Breast epithelium (tissue), 4 donors: ENCODE results near the gene SLC25A21. TPM values are rescaled to one million over a fixed set of nuclear protein-coding genes. Genes with fewer than 3 reads are reported as not detected.
"Not testable (repeated sequence)": the region's sequence is repeated elsewhere in the genome, so short reads cannot be mapped to it uniquely, and the experiment has no call there.

Source experiments
- DNase-seq, 2 donors: peaks; one replicate each; pipeline ENCODE4 v3.0.0-alpha.2; 2019; ENCODE audit warnings: low spot score in 2 of 2
- H3K27ac ChIP-seq, 2 donors: fragments of 200-600 bp; sonication (generic) in 1 of 2; one replicate each; pipeline ENCODE4 v1.5.1; 2016 to 2019; ENCODE audit warnings: mild to moderate bottlenecking in 1 of 2
- H3K27me3 ChIP-seq, 2 donors: fragments of 200-600 bp; sonication (generic) in 1 of 2; one replicate each; pipeline versions ENCODE4 v1.5.1 to v1.6.0; 2017 to 2019; ENCODE audit warnings: control low read depth in 1 of 2, mild to moderate bottlenecking in 1 of 2
- H3K36me3 ChIP-seq: fragments of 200-600 bp; one replicate; pipeline ENCODE4 v1.5.1; 2019
- H3K4me1 ChIP-seq, 2 donors: fragments of 200-600 bp; sonication (generic); one replicate each; pipeline ENCODE4 v1.5.1; 2016 to 2019; ENCODE audit warnings: control low read depth in 1 of 2
- H3K4me3 ChIP-seq, 3 donors: fragments of 200-600 bp; sonication (generic); 1 replicate in 2 of 3; 2 replicates in 1 of 3; pipeline ENCODE4 v1.5.1; 2016 to 2019; ENCODE audit warnings: mild to moderate bottlenecking in 3 of 3, moderate library complexity in 2 of 3
- H3K9me3 ChIP-seq, 2 donors: fragments of 200-600 bp; sonication (generic) in 1 of 2; one replicate each; pipeline ENCODE4 v1.5.1; 2016 to 2019; ENCODE audit warnings: control low read depth in 1 of 2
- CTCF ChIP-seq, 3 donors: fragments of 450-650 bp; IDR thresholded peaks; one replicate each; pipeline ENCODE4 v1.5.1; 2016 to 2017; ENCODE audit warnings: antibody characterized with exemption in 3 of 3, mild to moderate bottlenecking in 3 of 3, moderate library complexity in 3 of 3
- POLR2A ChIP-seq: fragments of 450-650 bp; IDR thresholded peaks from one replicate; pipeline ENCODE4 v1.6.1; 2016; ENCODE audit warnings: antibody characterized with exemption, mild to moderate bottlenecking, moderate library complexity
- POLR2AphosphoS5 ChIP-seq, 3 donors: sonication (generic); formaldehyde crosslinking; IDR thresholded peaks; one replicate each; pipeline ENCODE4 v1.6.1; 2017; ENCODE audit warnings: antibody characterized with exemption in 3 of 3
- intact Hi-C: fragments of 100-400 bp; cut with DNase I; formaldehyde crosslinking; loops from one replicate; pipeline ENCODE4 v1.15.1; 2023; ENCODE audit warnings: low total_unique reads
- total RNA-seq, 3 donors: library from RNA; depleted of rRNA; stranded (reverse); fragments of >200 nt; gene quantifications; one replicate each; pipeline ENCODE4 v1.1.0, GENCODE V29; 2016

The SLC25A21 gene
- total RNA-seq, 3 donors from 2014 or later, result 0.66 to 2.3 (median 1.6) TPM

GRCh38 chr14:36874396-36875138 is 297.8 kb downstream of the SLC25A21 start:
- DNase-seq, result no peak
- Histone ChIP-seq H3K4me1 (no peaks in the 10 kb centered on the region), H3K27ac (no peak overlapping the region), H3K4me3 (no peak overlapping the region), H3K36me3 (no peaks in the 10 kb centered on the region), H3K27me3 (no peaks in the 10 kb centered on the region), H3K9me3 (no peaks in the 10 kb centered on the region)
- TF ChIP-seq CTCF (IDR thresholded peaks at IDR 0.05) (no peak), POLR2A (no peak), POLR2AphosphoS5 (IDR thresholded peaks at IDR 0.05) (no peak)
- intact Hi-C loops, result no loop called here

GRCh38 chr14:36870776-36871175 is 301.6 kb downstream of the SLC25A21 start:
- H3K27me3 ChIP-seq, result no peaks in the 10 kb centered on the region
- no peaks in the 10 kb centered on the region for H3K36me3 ChIP-seq
- intact Hi-C loops, result no loop called here
- H3K4me1 ChIP-seq, result no peaks in the 10 kb centered on the region
- no peak overlapping the region for H3K4me3 ChIP-seq
- H3K9me3 ChIP-seq, result no peaks in the 10 kb centered on the region
- H3K27ac ChIP-seq, result no peak overlapping the region
- TF ChIP-seq POLR2AphosphoS5 (IDR thresholded peaks at IDR 0.05), result no peak
- TF ChIP-seq POLR2A, result no peak
- no peak for DNase-seq

GRCh38 chr14:36869125-36869524 is 303.3 kb downstream of the SLC25A21 start:
- no peak for DNase-seq
- Histone ChIP-seq H3K4me3 (no peak overlapping the region), H3K27me3 (no peaks in the 10 kb centered on the region), H3K36me3 (no peaks in the 10 kb centered on the region), H3K27ac (no peak overlapping the region), H3K9me3 (no peaks in the 10 kb centered on the region), H3K4me1 (no peaks in the 10 kb centered on the region)
- intact Hi-C loops, result no loop called here
- TF ChIP-seq POLR2AphosphoS5 (IDR thresholded peaks at IDR 0.05), result no peak
- no peak for TF ChIP-seq CTCF (IDR thresholded peaks at IDR 0.05)
- no peak for TF ChIP-seq POLR2A

- intact Hi-C loops, result no loop called here
- DNase-seq, result no peak
- TF ChIP-seq POLR2AphosphoS5 (IDR thresholded peaks at IDR 0.05) (no peak), POLR2A (no peak), CTCF (IDR thresholded peaks at IDR 0.05) (no peak)
- Histone ChIP-seq H3K27me3 (no peaks in the 10 kb centered on the region), H3K36me3 (no peaks in the 10 kb centered on the region), H3K4me1 (no peaks in the 10 kb centered on the region), H3K4me3 (no peak overlapping the region), H3K9me3 (no peaks in the 10 kb centered on the region), H3K27ac (no peak overlapping the region)
Observed at GRCh38 chr14:36866867-36867266, 305.5 kb downstream of the SLC25A21 start.

GRCh38 chr14:36863271-36863670 is 309.1 kb downstream of the SLC25A21 start:
- Histone ChIP-seq H3K4me3 (no peak overlapping the region), H3K9me3 (no peaks in the 10 kb centered on the region), H3K27me3 (no peaks in the 10 kb centered on the region), H3K27ac (no peak overlapping the region), H3K36me3 (no peaks in the 10 kb centered on the region), H3K4me1 (no peaks in the 10 kb centered on the region)
- DNase-seq, result no peak
- TF ChIP-seq POLR2AphosphoS5 (IDR thresholded peaks at IDR 0.05) (no peak), CTCF (IDR thresholded peaks at IDR 0.05) (no peak), POLR2A (no peak)
- intact Hi-C loops, result no loop called here

- H3K36me3 ChIP-seq, H3K9me3 ChIP-seq, H3K27me3 ChIP-seq, intact Hi-C loops, DNase-seq, H3K27ac ChIP-seq, H3K4me1 ChIP-seq, H3K4me3 ChIP-seq: not testable (repeated sequence)
Observed at GRCh38 chr14:36862237-36862636, 310.2 kb downstream of the SLC25A21 start.
